HL-60/S4 treated with retinoic acid at 250 ng/mL for 4 days and 3 days (cell line): ENCODE data around the gene BTBD1.
"Not testable (repeated sequence)": the region's sequence is repeated elsewhere in the genome, so short reads cannot be mapped to it uniquely, and the experiment has no call there.

Experiments used
- in situ Hi-C: fragments of 300-500 bp; cut with MboI; formaldehyde crosslinking; loops from 2 replicates; pipeline ENCODE4 v1.7.0; 2022; ENCODE audit warnings: low sequenced_read_pairs

Gene BTBD1

DNA sequence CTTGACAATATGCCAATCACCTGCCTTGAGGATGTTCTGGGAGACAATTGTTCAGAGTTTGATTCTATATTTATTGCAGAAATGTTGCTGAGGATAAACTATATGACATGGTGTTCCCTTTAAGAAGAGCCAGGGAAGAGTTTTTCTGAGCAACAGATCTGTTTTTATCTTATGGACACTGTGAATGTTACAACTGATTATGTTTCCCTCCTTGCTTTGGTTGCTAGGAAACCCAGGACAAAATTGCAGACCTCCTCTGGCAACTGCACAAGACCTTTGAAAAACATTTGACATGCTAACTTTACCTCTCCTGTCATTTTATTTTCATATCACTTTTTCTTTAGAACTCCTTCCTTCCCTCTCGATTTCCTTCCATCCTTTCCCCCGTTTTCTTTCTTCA is 32.2 kb upstream of the BTBD1 start:
- in situ Hi-C loops, result no loop called here

DNA sequence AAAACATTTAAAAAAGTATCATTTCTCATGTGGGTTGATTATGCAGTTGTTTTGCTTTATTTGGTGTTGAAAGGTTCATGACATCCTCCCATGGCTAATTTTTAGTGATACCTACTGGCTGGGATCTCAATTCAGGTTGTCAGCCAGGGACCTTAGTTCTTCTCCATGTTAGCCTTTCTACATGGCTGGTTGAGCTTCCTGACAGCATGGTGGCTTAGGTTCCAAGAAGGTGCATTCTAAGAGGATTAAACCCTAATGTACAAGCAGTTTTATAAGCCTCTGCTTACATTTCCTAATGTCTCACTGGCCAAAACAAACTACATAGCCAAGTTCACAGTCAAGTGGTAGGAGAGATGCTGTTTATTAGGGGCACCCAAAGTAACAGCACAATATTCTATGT is 31.0 kb upstream of the BTBD1 start:
- in situ Hi-C loops, result no loop called here

DNA sequence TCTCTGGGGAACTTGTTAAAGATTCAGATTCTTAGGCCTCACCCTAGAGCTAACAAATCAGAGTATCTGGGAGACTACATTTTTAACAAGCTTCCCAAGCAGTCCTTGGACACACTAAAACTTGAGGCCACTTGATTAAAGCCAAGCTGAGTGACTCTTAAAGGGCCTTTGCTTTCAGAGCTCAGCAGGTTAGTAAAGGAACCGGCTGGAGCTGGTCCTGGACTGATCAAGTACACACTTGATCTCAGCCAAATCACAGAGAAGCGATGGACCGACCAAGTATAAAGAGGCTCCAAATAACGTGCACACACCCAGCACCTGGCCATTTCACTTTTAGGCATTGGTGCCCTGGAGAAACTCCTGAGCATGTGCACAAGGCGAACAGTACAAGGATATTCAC is 27.5 kb upstream of the BTBD1 start:
- in situ Hi-C loops, result no loop called here

DNA sequence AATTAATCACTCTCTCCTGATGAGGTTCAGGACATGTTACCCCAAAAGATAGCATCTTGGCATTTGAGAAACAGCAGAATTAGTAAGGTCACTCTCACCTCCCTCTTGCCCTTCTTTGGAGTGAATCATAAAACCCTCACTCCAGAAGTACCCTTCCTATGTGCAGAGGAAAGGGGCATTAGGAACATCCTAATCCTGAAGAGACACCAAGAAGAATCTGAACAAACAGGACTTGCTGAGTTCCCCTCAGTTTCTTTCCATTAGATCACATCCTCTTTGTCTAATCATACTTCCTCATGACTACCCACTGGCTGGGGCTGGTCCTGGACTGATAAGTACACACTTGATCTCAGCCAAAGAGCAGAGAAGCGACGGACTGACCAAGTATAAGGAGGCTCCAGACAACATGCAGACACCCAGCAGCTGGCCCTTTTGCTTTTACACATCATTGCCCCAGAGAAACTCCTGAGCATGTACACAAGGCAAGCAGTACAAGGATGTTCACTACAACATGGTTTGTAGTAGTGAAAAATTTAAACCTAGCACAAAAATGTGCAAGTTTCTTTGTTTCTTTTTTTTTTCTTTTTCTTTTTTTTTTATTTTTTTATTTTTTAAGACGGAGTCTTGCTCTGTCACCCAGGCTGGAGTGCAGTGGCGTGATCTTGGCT is 25.4 kb upstream of the BTBD1 start:
- in situ Hi-C loops, result no loop called here

DNA sequence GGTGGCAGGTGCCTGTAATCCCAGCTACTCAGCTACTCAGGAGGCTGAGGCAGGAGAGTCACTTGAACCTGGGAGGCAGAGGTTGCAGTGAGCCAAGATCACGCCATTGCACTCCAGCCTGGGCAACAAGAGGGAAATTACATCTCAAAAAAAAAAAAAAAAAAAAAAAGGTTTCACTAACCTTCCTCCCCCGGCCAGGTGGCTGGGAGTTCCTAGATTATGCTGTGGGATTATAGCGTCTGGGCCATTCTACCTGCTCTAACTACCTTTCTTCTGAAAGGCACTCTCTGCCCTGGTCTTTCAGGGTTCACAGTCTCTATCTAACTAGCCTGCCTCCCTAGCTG is 24.9 kb upstream of the BTBD1 start:
- in situ Hi-C loops, result not testable (repeated sequence)

DNA sequence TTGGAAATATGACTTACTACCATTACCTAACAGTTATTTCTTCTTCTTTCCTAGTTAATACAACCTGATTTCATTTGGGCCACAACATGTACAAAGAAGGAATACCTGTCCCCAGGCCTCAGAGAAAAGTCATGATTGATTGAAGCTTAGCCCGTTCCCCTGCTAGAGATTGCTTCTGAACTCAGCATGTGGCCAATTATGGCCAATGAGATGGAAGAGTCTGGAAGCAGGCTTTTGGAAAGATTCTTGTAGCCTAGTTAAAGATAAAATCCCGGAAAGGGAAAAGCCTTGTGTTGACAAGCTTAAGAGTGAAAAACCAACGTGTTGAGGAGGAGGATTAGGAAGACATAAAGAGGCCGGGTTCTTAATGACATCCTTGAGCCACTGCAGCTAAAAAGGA is 23.4 kb upstream of the BTBD1 start:
- in situ Hi-C loops, result no loop called here

DNA sequence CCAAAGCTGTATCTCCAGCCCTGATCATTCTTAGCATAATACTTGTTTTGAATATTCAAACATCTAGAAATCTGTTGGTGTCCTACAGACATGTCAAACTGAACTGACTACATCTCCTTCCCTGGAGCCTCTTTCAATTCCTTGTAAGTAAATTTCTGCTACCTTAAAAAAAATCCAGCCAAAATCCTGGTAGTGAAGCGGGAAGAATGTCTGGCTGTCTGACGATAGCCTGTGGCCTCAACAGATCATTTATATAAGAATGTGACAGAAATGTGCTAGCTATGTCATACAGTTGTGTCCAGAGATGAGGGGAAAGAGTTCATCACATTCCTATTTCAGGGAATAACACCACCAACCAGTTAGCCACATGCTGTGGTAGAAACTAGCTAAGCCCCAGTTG is 21.8 kb upstream of the BTBD1 start:
- in situ Hi-C loops, result no loop called here

DNA sequence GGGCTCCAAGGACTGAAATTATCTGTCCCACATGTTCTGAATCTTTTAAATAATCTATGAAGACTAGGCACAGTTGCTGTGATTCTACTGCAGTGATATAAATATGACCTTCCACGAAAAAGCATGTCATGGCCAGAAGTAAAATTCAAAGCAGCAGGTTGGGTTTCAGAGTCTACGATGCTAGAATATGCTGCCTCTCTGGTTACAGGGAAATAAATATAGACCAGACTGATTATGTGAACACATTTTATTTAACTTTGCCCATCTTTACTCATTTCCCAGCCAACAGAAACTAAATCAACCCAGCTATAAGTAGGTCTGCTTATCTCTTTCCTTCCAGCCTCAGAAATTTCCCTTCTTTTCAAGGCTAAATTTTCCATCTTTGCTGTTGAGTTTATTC is 20.5 kb upstream of the BTBD1 start:
- in situ Hi-C loops, result no loop called here

DNA sequence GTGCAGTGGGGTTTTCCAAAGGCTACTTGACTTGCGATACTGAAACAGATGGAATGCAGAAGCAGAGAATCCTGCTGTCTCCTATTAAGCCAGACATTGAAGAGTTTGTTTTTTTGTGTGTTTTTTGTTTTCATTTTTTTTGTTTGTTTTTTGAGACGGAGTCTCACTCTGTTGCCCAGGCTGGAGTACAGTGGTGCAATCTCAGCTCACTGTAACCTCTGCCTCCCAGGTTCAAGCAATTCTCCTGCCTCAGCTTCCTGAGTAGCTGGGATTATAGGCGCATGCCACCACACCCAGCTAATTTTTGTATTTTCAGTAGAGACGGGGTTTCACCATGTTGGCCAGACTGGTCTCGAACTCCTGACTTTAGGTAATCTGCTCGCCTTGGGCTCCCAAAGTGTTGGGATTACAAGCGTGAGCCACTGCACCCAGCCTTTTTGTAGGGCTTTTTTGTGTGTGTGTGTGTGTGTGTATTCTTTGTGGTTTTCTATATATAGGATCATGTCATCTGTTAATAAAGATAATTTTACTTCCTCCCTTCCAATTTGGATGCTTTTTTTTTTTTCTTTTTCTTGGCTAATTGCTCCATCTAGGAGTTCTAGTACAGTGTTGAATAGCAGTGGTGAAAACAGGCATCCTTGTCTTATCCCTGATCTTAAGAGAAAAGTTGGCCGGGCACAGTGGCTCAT is 19.0 kb upstream of the BTBD1 start:
- in situ Hi-C loops, result not testable (repeated sequence)

DNA sequence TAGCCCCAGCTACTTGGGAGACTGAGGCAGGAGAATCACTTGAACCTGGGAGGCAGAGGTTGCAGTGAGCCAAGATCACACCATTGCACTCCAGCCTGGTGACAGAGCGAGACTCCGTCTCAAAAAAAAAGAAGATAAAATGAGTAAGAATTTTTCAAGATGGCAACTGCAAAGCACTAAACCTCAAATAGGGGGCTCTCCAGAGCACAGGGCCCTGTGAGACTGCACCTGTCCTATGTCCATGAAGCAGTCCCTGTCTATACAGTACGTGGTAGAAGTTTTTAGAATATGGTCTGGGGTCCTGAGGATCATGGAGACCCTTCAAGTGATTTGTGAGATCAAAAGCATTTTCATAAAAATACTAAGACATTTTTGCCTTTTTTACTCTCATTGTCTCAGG is 18.4 kb upstream of the BTBD1 start:
- in situ Hi-C loops, result not testable (repeated sequence)

DNA sequence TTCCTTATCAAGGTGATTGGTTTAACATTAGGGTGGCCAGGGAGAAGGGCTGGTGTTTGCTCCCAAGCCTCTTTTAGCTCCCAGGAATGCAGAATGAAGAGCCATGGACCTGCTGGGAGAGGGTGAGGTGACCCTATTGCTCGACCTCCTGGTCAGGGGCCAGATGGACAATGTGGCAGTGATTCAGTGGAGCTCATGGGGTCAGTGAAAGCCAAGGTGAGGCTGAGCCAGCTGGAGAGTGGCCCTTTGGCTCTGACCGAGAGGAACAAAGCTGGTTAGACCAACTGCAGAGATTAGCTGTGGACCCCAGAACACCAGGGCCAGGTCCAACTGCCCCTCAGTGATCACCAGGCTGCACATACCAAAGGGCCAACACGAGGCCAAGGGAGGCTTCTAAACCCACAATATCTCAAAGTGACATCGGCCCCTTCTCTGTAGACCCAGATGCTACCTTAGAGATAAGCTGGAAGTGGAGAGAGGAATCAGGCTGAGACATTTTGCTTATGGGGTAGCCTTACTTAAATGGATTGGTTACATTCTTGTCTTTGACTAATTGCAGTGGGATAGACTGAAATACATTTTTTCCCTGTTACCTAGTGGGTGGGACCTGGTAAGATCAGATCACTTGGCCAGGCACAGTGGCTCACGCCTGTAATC is 15.8 kb upstream of the BTBD1 start:
- in situ Hi-C loops, result no loop called here

DNA sequence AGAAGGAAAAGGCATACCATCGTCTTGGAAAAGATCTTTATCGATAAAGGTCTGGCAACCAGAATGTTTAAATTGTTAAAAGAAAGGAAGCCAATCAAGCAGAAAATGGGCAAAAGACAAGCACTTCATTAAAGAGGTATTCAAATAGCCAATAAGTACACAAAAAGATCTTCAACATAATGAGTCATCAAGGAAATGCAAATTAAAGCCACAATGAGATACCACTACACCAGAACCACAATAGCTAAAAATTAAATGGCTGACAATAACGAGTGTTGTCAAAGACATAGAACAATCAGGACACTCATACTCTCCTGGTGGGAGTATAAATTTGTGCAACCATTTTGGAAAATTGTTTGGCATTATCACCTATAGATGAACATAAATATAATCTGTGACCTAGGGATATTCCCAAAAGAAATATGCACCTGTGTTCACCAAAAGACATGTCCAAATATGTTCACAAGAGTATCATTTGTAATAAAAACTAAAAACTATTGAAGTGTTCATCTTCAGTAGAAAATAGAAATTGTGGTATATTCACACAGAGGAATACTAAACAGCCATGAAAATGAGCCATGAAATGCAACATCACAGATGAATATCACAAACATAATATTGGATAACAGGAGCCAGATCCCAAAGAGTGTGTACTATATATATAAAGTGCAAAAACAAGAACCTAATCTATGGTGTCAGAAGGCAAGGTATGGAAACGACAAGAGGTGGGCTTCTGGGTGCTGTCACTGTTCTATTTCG is 14.4 kb upstream of the BTBD1 start:
- in situ Hi-C loops, result no loop called here

DNA sequence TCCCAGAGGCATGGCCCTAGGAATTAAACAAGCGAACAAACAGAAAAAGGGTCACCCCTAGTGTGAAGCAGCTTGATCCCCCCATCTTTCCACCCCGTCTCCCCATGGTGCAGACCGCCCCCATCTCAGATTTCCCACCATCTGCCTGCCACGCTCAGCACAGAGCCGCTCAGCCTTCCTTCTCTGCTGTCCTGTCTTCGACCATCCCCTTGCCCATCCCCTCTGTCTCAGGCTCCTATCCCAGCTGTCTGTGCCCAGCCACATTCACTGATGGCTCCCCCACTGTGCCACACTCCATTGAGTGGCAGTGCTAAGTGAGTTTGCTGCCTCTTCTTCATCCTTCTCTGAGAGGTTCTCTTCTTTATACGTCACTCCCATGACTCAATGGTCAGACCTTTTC is 11.7 kb upstream of the BTBD1 start:
- in situ Hi-C loops, result no loop called here

DNA sequence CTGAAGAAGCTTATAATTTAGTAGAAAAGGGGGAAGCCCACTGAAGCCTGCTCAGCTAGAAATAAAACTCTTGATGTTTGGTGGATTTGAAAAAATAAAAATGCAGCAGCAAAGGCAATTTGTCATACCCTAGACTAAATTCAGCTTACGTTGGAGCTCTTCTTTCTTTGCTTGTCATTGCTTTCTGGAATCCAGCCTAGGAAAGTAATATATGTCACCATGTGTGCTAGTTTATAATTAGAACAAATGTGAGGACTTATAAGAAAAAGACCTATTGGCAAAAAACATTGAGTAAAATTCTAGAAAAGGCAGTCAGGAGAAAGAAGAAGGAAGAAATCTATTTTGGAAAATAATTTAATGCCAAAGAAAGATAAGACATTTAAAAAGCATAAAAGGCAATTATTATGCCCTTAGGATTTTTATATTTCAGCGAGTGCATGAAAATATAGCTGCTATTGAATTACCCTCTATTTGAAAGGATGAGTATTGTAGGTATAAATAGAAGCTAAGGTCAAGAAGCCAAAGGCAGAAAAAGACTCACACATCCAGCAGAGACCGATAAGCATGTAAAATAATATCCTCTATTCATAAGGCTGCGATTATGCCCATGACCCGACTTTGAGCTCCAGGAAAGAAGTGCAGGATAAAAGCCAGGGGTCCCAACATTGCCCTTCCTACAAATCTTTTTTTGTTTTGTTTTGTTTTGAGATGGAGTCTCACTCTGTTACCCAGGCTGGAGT is 10.6 kb upstream of the BTBD1 start:
- in situ Hi-C loops, result no loop called here

DNA sequence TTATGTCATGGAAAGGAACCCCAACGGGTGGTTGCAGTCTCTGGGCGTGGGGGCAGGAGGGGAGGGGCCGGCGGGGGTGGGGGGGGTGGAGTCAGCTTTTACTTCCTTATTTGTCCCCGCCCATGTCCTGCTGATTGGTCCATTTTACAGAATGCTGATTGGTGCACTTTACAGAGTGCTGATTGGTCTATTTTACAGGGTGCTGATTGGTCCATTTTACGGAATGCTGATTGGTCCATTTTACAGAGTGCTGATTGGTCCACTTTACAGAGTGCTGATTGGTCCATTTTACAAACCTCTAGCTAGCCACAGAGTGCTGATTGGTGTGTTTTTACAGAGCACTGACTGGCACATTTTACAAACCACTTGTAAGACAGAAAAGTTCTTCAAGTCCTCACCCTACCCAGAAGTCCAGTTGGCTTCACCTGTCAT is 2.2 kb upstream of the BTBD1 start:
- in situ Hi-C loops, result not testable (repeated sequence)

DNA sequence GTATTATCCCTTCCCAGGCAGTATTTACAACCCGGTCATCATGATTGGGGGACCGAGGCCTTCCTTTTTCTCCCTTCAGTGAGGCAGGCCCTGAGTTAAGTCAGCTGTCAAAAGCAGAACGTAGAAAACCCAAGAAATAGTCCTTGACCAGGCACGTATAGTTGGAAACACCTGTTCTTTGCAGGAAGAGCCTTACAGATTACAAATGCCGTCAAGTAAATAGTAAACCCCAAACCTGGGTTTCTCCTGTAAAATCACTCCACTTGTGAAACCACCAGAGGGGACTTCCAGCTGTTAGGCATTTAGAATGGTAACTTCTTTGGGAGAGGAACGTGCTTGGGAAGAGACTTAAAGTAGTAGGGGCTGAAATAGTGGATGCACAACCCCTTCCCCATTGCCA is 1.0 kb upstream of the BTBD1 start:
- in situ Hi-C loops, result no loop called here

DNA sequence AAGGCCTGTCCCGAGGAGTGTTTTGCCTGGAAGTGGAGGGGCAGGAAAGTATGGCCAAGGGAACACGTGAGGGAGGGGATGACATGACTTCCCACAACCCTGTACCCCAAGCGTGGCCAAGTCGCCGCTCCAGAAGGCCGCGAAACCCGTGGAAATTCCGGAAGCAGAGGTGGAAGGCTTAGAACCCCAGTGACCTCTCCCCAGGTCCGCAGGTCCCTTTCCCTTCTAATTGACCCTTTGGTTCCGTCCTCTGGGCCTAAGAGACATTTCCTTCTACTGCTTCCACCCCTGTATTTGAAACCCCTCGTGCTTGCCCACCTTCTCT is 548 bp upstream of the BTBD1 start:
- in situ Hi-C loops, result no loop called here

DNA sequence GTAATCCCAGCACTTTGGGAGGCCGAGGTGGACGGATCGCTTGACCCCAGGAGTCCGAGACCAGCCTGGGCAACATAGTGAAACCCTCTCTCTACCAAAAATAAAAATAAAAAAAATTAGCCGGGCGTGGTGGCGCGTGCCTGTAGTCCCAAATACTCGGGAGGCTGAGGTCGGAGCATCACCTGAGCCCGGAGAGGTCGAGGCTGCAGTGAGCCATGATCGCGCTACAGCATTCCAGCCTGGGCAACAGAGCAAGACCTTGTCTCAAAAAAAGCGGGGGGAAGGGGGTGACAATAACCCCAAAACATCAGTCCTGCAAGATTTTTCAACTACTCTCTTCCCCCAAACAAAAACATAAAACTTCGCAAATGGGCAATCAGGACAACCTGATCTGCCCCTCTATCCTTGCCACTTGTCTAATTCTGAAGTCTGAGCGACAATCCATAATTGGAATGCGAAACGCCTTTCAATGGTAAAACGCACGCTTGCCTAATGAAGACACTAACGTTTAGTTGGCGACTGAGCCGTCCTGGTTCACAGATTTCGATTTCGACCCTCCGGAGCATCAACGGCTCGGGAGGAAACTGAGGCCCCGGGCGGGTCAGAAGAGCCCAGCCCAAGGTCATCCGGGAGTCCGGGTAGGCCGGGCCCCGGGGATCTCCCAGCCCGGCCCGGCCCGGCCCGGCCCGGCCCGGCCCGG is 868 bp downstream of the BTBD1 start:
- in situ Hi-C loops, result no loop called here

DNA sequence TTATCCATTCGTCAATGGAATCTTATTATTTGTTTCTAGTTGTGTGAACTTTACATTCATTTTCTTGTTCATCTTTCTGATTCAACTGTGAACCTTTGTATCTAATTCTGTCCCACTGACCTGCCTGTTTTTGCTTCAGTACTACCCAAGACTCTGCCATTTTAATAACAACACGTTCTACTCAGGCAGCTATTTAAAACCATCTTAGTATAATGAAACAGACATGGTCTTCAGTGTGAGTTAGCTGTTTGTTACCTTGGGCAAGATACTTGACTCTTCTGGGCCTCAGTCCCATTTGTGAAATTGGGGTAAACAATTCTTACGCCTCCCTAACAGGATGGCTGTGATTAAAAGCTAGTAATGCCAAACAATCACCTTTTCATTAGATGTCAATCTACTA is 1.6 kb downstream of the BTBD1 start:
- in situ Hi-C loops, result no loop called here

DNA sequence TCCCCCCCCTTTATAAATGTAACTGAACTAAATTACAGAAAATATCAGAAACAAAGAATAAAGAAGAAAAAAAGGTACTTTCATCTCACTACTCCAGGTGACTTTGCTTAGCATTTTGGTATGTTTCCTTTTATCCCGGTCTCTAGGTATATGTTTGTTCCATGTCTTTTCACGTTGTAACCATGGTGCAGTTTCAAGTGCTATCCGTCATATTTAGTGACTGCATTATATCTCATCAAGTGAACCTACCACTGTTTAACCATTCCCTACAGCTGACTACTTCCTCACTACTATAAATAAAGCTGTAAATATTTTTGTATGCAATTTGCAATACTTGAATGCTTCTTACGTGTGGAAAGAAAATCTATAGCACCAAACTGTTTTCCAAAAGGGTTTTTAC is 2.2 kb downstream of the BTBD1 start:
- in situ Hi-C loops, result no loop called here

DNA sequence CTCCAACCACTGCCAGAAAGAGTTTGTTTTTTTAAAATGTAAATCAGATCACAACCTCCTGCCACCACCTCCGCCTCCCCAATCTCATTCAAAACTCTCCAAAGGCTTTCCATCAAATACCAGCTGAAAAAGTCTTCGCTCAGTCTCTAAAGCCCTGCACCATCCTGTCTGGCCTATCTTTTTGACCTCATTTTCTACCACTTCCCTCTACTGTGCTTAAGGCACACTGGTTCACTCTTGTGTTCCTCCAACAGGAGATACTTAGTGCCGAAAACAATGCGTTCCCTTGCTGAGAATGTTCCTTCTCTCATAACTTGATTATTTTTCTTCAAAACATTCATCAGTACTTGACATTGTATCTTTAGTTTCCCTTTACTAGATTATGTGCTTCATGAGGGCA is 3.5 kb downstream of the BTBD1 start:
- in situ Hi-C loops, result no loop called here
